OCI-LY1 (cell line): Measurements from ENCODE around the gene HLF.

ENCODE experiments used
- CTCF ChIP-seq: fragments of 200-600 bp; sonication (generic), shearing (Covaris generic); IDR thresholded peaks from 2 replicates; pipeline ENCODE4 v1.5.1; 2017; ENCODE audit warnings: mild to moderate bottlenecking, antibody characterized with exemption, low read length, moderate library complexity, mixed read lengths
- EZH2 ChIP-seq: fragments of 200-600 bp; sonication (generic), shearing (Covaris generic); IDR thresholded peaks from 2 replicates; pipeline ENCODE4 v1.8.0; 2017; ENCODE audit warnings: borderline replicate concordance, mixed run types, mild to moderate bottlenecking, antibody characterized with exemption, low read length, moderate library complexity, mixed read lengths

- no peak for TF ChIP-seq CTCF
- TF ChIP-seq EZH2, result no peak
Observed at GRCh38 chr17:55219934-55220333, 44.8 kb upstream of the HLF start.
